ENCODE data around the gene LSG1.
"Not testable (repeated sequence)": the region's sequence is repeated elsewhere in the genome, so short reads cannot be mapped to it uniquely, and the experiment has no call there.

The LSG1 gene

DNA sequence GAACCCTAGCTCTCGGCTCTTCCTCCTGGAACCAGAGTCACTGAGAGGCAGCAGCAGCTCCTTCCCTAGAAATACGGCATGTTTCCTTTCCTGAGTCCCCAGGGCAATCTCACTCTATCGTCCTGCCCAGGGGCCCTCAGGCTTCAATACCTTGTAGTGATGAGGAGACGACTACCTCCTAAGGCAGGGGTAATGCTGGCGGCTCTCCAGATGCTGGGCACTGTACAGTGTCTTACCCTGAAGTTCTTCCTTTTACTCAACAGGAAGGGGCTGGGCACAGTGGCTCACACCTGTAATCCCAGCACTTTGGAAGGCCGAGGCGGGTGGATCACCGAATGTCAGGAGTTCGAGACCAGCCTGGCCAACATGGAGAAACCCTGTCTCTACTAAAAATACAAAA lies 52.2 kb downstream of the LSG1 start:
- no peak for DNase-seq (ENCODE audit: extremely low read depth in 1 of 2, low read depth in 1 of 2)

DNA sequence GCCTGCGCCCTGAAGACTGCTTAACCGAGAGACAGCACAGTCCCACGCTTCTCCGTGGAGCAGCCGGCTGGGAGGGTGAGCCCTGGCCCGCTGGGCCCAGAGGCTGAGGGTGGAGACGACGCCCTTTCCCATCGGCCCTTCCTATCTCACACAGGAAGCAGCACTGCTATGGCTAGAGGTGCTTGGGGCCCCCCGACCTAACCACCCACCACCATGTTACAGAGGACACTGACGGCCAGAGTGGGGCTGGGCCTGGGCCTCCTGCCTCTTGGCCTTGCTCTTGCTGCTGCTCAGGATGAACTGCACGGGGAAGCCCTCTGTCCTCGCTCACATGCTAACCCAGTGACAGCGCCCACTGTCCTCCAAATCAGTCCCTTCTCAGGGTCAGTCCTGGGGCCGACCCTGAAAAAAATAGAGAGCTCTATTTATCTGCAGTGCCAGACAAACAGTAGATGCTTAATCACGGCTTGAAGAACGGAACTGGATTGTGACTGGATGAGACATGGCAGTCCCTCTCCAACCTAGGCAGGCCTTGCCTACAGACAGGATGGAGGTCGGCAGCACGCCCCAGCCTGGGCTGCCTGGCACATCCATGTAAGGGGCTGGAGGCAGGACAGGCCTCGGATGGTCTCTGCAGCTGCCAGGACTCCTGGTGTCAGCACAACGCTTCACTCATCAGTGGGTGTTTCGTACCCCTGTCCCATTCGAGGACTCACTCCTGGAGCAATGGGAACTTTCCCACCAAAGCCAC lies 53.0 kb downstream of the LSG1 start:
- DNase-seq (ENCODE audit: extremely low read depth in 1 of 2, low read depth in 1 of 2), result no peak

DNA sequence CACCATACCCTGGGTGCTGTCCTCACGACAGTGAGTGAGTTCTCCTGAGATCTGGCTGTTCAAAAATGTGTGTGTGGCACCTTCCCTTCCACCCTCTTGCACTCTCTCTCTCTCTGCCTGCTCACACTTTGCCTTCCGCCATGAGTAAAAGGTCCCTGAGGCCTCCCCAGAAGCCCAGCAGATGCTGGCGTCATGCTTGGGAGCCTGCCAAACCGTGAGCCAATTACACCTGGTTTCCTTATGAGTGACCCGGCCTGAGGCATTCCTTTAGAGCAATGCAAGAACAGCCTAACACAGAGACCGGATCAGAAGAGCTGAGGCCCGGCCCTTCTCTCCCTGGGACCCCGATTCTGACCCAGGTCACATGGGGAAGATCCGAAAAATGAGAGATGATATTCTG lies 54.2 kb downstream of the LSG1 start:
- DNase-seq (ENCODE audit: extremely low read depth in 1 of 2, low read depth in 1 of 2), result no peak

DNA sequence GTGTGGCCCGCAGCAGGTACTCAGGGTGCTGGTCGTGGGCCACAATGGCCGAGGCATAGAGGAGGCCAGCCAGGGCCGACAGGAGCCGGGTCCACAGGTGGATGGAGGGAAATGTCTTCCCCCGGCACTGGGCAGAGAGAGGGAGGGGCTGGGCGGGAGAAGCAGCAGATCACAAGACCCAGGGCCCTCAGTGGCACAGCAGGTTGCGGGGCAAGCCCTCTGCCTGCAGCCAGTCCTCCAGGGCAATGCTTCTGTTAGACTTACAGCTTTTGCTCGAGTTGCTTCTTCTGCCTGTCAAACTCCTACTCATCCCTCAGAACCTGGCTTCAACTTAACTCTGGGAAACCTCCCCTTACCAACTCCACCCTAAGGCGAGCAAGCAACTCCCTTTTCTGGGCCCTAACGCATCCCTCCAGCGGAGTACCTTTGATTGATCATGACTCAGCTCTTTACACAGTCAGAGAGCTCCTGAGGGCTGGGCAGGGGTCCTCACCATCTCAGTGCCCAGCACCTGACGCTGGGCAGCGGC lies 54.8 kb downstream of the LSG1 start:
- no peak for DNase-seq (ENCODE audit: extremely low read depth in 1 of 2, low read depth in 1 of 2)

DNA sequence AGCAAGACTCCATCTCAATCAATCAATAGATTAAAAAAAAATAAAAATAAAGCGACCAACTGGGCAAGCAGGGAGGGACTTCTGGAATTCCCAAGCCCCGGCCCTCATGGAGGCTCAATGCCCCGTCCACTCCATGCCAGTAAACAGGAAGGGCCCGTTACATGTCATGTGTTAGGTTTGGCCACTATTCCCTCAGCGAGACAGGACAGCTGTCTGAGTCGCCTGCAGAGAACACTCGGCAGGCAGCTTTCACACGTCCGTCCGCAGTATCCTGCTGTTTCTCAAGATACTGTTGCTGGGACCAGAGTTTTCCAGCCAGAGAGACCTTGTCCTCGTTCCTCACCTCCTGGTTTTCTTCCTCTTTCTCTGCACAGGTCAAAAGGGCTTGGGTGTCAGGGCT lies 56.8 kb downstream of the LSG1 start:
- no peak for DNase-seq (ENCODE audit: extremely low read depth in 1 of 2, low read depth in 1 of 2)

DNA sequence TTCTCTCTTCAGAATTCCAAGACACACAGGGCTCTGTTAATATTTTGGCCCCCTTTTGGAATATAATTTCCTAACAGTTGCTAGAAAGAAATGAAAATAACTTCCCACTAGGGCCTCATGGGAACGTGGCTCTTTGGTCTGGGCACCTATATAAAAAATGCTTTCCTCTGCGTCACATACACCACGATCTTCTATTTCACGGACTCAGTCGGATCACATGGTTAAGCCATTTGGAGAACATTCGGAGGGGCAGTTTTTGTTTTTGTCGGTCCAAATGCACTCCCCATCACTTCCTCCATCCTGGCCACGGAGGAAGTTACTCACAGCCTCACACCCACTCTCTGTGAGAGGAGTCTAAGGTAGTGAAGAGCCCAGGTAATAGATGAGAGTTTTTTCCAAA lies 59.8 kb downstream of the LSG1 start:
- no peak for DNase-seq (ENCODE audit: extremely low read depth in 1 of 2, low read depth in 1 of 2)

DNA sequence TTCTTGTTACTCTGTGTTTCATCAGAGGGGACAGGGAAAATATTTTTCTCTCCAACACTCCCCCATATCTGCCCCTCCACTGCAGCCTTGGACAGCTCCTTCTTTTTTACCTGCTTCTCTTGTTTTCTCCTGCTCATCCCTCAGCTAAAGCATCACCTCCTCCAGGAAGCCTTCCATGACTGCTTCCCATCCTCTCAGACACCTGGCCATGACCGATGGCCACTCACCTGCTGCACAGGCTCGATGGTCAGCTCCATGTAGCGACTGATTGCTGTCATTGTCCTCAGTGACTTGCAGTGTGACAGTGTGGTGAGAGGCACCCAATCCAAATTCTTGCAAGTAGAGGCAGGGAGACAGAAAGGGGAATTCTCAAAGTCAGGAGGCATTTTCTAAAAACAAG lies 61.3 kb downstream of the LSG1 start:
- no peak for DNase-seq (ENCODE audit: extremely low read depth in 1 of 2, low read depth in 1 of 2)

DNA sequence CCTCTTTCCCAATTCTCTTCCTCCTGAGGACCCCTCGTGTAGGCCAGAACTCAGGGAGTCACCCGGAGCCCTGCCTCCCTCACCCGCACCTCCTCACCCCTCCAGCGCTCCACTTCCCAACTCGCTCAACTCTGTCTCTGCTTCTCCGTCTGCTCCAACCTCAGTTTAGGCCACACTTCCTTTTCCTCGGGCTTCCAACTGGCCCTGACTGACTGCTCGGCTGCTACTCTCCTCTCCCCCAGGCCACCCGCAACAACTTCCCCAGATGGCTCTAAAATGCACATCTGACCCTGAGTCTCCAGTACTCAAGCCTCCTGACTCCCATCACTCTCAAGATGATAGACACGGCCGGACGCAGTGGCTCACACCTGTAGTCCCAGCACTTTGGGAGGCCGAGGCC lies 62.4 kb downstream of the LSG1 start:
- no peak for DNase-seq (ENCODE audit: extremely low read depth in 1 of 2, low read depth in 1 of 2)

DNA sequence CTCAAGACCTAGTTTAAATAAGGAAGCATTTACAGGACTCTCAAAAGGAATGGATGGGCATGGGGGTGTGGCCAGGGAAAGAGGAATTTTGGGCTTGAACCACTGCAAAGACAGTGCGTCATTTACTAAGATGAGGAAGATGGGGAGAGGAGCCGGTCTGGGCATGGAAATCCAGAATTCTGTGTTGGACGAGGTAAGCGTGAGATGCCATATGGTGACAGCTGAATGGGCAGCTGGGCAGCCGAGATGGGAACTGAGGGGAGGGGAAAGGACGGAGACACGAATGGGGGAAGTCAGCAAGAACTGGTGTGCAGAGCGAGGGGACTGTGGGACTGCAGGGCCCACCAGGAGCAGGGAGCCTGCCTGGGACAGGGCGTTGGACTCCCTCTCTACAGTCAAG lies 63.0 kb downstream of the LSG1 start:
- DNase-seq (ENCODE audit: extremely low read depth in 1 of 2, low read depth in 1 of 2), result no peak

DNA sequence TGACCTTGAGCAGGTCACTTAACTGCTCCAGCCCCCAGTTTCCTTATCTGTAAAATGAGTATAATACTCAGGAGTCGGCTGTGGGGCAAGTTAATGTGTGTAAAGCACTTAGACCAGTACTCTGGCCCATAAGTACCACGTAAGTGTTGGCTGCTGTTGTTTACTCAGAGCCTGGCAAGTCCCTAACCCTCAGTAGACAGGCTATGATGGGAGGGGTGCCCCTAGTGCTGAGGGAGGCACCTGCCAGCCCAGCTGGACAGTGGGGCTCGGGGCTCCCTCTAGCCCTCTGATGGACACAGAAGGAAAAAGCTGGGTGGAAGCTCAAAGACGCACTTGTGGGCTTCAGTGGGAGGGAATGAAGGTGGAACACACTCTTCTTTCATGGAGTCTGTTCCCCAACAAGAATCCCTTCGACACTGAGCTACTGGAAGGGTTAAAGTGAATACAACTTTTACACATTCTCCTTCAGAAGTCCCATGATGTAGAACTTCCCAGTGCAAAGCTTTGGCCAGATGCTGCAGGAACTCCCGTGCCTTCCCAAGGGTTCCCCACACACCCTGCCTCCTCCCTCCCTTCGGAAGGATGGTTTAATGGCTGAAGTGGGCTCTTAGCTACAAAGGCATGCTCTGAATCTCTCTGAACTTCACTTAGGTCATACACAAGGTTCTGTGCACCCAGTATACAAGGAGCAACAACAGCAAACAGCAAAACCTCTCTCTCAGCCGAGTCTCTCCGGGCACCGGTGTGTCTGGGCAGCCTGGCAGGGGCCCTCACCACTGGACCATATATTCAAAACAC lies 64.2 kb downstream of the LSG1 start:
- DNase-seq (ENCODE audit: extremely low read depth in 1 of 2, low read depth in 1 of 2), result no peak

DNA sequence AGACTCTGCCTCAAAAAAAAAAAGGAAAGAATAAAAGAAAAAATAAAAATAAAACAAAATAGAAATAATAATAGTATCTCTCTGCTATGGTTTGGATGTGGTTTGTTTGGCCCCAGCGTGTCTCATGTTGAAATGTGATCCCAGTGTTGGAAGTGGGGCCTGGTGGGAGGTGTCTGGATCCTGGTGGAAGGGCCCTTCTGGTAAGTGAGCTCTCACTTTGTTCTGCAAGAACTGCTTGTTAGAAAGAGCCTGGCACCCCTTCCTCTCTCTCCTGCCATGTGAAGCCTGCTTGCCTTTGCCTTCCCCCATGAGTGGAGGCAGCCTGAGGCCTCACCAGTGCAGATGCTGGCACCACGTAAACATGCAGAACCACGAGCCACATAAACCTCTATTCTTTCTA lies 65.0 kb downstream of the LSG1 start:
- DNase-seq (ENCODE audit: extremely low read depth in 1 of 2, low read depth in 1 of 2), result no peak

DNA sequence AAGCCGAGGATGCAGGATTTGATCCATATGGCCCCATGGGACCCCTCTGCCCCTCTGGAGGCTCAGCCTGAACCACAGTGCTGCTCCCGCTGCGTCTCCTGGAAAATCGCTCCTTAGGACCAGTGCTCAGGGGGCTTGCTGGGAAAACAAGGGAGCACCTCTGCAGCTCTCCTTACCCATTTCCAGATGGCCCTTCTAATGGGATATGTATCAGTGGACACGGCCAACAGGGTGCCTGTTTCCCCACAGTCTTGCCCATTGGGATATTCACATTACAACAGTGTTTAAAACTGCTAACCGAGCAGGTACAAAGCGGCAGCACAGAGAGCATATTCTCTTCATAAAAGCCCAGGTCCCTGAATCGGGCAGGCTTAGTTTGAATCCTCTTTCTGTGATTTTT lies 65.8 kb downstream of the LSG1 start:
- DNase-seq (ENCODE audit: extremely low read depth in 1 of 2, low read depth in 1 of 2), result no peak

DNA sequence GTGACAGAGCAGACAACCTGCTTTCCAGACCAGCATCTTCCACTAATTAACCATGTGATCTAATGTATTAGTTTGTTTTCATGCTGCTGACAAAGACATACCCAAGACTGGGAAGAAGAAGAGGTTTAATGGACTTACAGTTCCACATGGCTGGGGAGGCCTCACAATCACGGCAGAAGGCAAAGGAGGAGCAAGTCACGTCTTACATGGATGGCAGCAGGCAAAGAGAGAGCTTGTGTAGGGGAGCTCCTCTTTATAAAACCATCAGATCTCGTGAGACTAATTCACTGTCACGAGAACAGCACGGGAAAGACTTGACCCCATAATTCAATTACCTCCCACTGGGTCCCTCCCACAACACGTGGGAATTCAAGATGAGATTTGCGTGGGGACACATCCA lies 66.7 kb downstream of the LSG1 start:
- DNase-seq (ENCODE audit: extremely low read depth in 1 of 2, low read depth in 1 of 2), result not testable (repeated sequence)

DNA sequence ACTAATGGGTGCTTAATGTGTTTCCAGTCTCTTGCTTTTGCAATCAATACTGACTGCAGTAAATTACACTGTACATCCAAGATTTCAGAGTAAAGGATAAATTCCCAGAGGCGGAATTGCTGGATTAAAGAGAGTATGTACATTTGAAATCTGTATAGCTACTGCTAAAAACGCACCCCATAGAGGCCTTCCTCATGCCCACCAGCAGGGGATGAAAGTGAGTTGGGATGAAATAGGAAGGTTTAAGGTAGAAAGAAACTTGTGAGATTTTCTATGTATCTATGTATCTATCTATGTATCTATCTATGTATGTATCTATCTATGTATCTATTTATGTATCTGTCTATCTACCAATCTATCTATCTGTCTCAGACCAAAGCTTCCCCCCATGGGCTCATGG lies 67.2 kb downstream of the LSG1 start:
- DNase-seq (ENCODE audit: extremely low read depth in 1 of 2, low read depth in 1 of 2), result no peak

DNA sequence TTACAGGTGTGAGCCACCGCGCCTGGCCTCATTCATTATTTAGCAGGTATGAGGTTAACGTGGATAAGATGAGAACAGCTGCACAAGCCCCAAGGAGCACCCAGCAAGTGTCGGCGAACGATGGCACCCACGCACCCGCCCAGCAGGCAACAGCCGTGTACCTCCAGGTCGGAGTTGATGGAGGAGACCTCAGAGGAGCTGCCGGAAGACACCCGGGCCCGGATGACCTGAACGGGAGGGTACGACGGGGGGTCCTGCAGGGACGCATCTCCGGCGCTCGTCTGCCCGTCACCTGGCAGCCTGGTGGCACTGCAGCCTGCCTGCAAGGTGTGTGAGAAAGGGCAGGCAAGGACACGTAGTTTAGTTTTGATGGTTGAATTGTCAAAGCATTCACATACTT lies 67.9 kb downstream of the LSG1 start:
- no peak for DNase-seq (ENCODE audit: extremely low read depth in 1 of 2, low read depth in 1 of 2)

DNA sequence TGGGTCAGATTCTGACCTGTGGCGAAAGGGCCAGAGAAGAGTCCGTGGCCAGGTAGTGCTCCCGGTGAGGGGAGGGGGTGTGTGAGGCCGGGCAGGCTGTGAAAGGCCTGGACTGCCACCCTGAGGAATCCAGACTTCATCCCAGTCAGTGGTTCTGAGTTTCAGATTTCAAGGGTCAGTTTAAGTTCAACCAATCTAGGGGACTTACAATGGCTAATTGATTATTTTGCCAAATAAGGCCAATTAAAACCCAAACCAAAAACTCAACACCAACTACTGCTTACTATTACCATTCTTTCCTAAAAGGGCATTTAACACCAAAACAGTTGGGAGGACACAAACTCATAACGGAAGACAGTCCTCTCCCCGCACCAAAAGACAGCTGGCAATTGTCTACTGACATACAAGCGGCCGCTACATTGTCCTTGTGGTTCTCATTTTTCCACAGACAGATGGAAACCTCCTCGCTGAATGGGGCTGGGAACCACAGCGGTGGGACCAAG lies 69.3 kb downstream of the LSG1 start:
- DNase-seq (ENCODE audit: extremely low read depth in 1 of 2, low read depth in 1 of 2), result no peak

DNA sequence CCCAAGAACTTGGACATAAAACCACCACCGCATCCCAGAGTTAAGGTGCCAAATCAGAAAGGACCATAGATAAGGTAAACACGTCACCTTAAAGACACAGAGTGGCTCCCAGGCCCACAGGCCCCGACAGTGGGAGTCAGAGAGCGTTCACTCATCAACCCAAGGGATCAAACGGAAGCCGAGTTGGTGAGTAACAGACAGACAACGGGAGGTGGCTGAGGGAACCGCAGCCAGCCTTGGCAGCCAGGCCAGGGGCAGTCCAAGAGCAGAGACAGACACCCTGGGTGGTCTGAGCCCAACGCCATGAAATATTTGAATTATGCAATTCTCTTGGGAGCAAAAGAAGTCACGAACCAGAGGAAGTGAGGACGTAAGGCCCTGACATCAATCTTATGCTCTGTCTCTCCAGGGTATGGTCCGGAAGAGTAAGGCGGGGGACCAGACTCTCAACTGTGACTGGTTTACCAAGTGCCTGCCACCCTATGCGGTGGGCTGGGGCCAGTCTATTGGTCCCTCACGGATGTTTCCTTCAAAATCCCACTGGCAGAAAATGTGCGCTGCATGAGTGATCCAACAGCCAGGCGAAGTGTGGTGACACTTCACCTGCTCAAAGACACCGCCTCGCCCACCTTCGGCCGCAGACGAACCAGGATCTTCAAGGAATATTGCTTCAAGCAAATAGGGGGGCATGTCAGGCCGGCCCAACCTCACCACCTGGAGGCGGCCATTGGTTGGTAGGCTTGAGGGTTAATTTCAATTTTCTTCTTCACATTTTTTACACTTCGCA lies 73.0 kb downstream of the LSG1 start:
- no peak for DNase-seq (ENCODE audit: extremely low read depth in 1 of 2, low read depth in 1 of 2)

DNA sequence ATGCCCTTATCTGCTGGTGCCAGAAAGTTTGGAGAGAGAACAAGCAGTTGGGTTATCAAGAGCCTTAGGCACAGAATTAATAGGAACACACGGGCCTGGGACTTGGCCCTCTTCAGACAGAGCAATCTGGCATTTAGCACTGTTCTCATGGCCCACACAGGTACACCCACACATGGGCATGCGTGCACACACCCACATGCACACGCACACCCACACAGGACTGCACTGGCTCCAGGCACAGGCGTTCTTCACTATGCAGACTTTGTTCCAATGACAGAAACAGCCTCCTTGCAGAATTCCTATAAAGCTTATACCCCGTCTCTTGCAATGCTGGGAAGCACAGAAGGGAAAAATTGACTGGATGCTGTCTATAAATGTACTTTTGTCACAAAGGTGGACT lies 75.1 kb downstream of the LSG1 start:
- DNase-seq (ENCODE audit: extremely low read depth in 1 of 2, low read depth in 1 of 2), result no peak

DNA sequence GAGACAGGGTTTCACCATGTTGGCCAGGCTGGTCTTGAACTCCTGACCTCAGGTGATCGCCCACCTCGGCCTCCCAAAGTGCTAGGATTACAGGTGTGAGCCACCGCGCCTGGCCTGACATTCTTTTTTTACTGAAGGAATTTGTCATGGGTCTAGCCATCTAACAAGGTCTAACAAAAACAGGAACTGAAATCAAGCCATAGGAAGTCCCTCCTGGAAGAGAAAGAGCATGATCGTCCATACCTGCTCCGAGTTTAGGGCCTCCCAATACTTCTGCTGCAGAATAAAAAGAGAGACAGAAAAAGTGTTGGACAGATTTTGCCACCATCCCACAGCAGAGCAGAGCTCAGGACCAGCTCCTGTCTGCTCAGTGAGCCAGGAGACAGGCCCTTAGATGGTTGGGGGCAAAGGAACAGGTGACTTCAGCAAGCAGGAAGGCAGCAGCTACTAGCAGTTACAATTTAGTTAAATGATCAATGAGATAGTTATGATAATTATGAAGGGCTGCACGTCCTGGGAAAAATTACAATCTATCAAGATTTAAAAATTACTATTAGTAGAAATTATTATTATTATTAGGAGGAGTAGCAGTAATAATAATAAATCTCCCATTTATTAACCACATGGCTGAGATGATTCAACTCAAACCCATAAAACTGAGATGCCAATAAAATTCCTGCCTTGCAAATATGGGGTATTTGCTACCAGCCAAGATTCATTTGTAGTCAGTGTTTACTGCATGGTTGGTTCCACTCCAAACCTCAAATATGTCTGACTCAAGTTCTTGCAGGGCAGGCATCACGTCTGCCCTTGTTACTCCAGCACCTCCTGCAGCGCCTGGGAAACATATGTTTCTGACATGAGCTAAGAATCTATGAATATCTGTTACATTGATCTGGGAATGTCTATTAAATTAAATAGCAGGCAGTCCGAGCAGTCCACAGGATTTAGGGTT lies 78.9 kb downstream of the LSG1 start:
- no peak for DNase-seq (ENCODE audit: extremely low read depth in 1 of 2, low read depth in 1 of 2)
